Trophoblast cell (in vitro differentiated cells and primary cell): ENCODE results near the gene FKBP1C.
"Not testable (repeated sequence)": the region's sequence is repeated elsewhere in the genome, so short reads cannot be mapped to it uniquely, and the experiment has no call there.

ENCODE experiments used
- DNase-seq, 2 donors: peaks; one replicate each; pipeline ENCODE4 v3.0.0-alpha.2; 2016
- H2AFZ ChIP-seq: 2 replicates; pipeline ENCODE4 v1.6.1; 2013; ENCODE audit warnings: low read length, moderate library complexity, mild to moderate bottlenecking; ENCODE audit not compliant: insufficient read depth, poor library complexity
- H2AK5ac ChIP-seq: 2 replicates; pipeline ENCODE4 v1.6.1; 2013; ENCODE audit warnings: mild to moderate bottlenecking, low read length
- H2BK120ac ChIP-seq: 2 replicates; pipeline ENCODE4 v1.6.1; 2013; ENCODE audit warnings: low read length, mild to moderate bottlenecking, moderate library complexity; ENCODE audit not compliant: insufficient read depth, poor library complexity
- H2BK12ac ChIP-seq: 2 replicates; pipeline ENCODE4 v1.6.1; 2013; ENCODE audit warnings: mild to moderate bottlenecking, low read length, moderate library complexity
- H2BK5ac ChIP-seq: 2 replicates; pipeline ENCODE4 v1.6.1; 2013; ENCODE audit warnings: low read length, low read depth, moderate library complexity, mild to moderate bottlenecking; ENCODE audit not compliant: poor library complexity
- H3K14ac ChIP-seq: 2 replicates; pipeline ENCODE4 v1.6.1; 2013; ENCODE audit warnings: mild to moderate bottlenecking, low read length
- H3K18ac ChIP-seq: 2 replicates; pipeline ENCODE4 v1.6.1; 2013; ENCODE audit warnings: mild to moderate bottlenecking, low read length
- H3K23ac ChIP-seq: 2 replicates; pipeline ENCODE4 v1.6.1; 2013; ENCODE audit warnings: low read length
- H3K27ac ChIP-seq: 2 replicates; pipeline ENCODE4 v1.5.1; 2013; ENCODE audit warnings: low read depth, mild to moderate bottlenecking, inconsistent platforms, low read length, moderate library complexity
- H3K27me3 ChIP-seq: 2 replicates; pipeline ENCODE4 v1.6.1; 2013; ENCODE audit warnings: inconsistent platforms, mild to moderate bottlenecking, low read length, moderate library complexity; ENCODE audit not compliant: insufficient read depth
- H3K36me3 ChIP-seq, 2 experiments: 1 replicate in 1 of 2; 2 replicates in 1 of 2; pipeline ENCODE4 v1.6.1; 2013; ENCODE audit warnings: low read length in 2 of 2, mild to moderate bottlenecking in 2 of 2, moderate library complexity in 1 of 2; ENCODE audit not compliant: insufficient read depth in 2 of 2, control insufficient read depth in 1 of 2
- H3K4ac ChIP-seq: 2 replicates; pipeline ENCODE4 v1.6.1; 2013; ENCODE audit warnings: low read depth, mild to moderate bottlenecking, low read length, moderate library complexity
- H3K4me1 ChIP-seq, 2 experiments: 1 replicate in 1 of 2; 2 replicates in 1 of 2; pipeline ENCODE4 v1.6.1; 2013; ENCODE audit warnings: low read length in 2 of 2, mild to moderate bottlenecking in 2 of 2, moderate library complexity in 1 of 2; ENCODE audit not compliant: insufficient read depth in 2 of 2, control insufficient read depth in 1 of 2
- H3K4me2 ChIP-seq: 2 replicates; pipeline ENCODE4 v1.6.1; 2013; ENCODE audit warnings: inconsistent platforms, mild to moderate bottlenecking, low read length, moderate library complexity
- H3K4me3 ChIP-seq: 2 replicates; pipeline ENCODE4 v1.5.1; 2013; ENCODE audit warnings: mild to moderate bottlenecking, low read depth, low read length, inconsistent platforms
- H3K79me1 ChIP-seq: one replicate; pipeline ENCODE4 v1.6.1; 2013; ENCODE audit warnings: low read length
- H3K79me2 ChIP-seq: 2 replicates; pipeline ENCODE4 v1.6.1; 2013; ENCODE audit warnings: low read length, mild to moderate bottlenecking; ENCODE audit not compliant: control insufficient read depth, insufficient read depth, poor library complexity
- H3K9ac ChIP-seq: 2 replicates; pipeline ENCODE4 v1.6.1; 2013; ENCODE audit warnings: mild to moderate bottlenecking, low read length
- H3K9me3 ChIP-seq: 2 replicates; pipeline ENCODE4 v1.6.1; 2013; ENCODE audit warnings: low read depth, mild to moderate bottlenecking, control low read depth, inconsistent platforms, low read length; ENCODE audit not compliant: insufficient read depth
- H4K12ac ChIP-seq: 2 replicates; pipeline ENCODE4 v1.6.1; 2013; ENCODE audit warnings: low read depth, mild to moderate bottlenecking, low read length, moderate library complexity
- H4K8ac ChIP-seq: 2 replicates; pipeline ENCODE4 v1.6.1; 2013; ENCODE audit warnings: low read depth, mild to moderate bottlenecking, low read length, moderate library complexity
- H4K91ac ChIP-seq: one replicate; pipeline ENCODE4 v1.6.1; 2013; ENCODE audit warnings: low read depth, mild to moderate bottlenecking, low read length, moderate library complexity
- WGBS: extraction: QIAGEN DNeasy Blood & Tissue Kit; methylation state at CpG from one replicate; pipeline ENCODE4 v1.1.7; 2013; ENCODE audit warnings: missing lambda C conversion rate; ENCODE audit not compliant: insufficient read length, insufficient coverage; ENCODE audit errors: extremely low coverage; 5-methylcytosine and 5-hydroxymethylcytosine counted together

Gene FKBP1C

GRCh38 chr6:63227928-63228894 is 16.9 kb downstream of the FKBP1C start:
- not testable (repeated sequence) for H3K79me2 ChIP-seq, H2BK120ac ChIP-seq, H4K8ac ChIP-seq, H3K4me3 ChIP-seq, H3K14ac ChIP-seq, H3K4me2 ChIP-seq, H3K27ac ChIP-seq, H3K9ac ChIP-seq, H2AK5ac ChIP-seq, H3K23ac ChIP-seq, H3K4ac ChIP-seq, H3K27me3 ChIP-seq, H3K36me3 ChIP-seq, H3K18ac ChIP-seq, H3K4me1 ChIP-seq, DNase-seq, H4K91ac ChIP-seq, H2AFZ ChIP-seq, H2BK12ac ChIP-seq, H2BK5ac ChIP-seq, H3K79me1 ChIP-seq, H4K12ac ChIP-seq
- H3K9me3 ChIP-seq = peaks cover 15% of the 10 kb centered on the region
- WGBS = no CpG with 5 or more reads among the region's 32 CpGs

DNA sequence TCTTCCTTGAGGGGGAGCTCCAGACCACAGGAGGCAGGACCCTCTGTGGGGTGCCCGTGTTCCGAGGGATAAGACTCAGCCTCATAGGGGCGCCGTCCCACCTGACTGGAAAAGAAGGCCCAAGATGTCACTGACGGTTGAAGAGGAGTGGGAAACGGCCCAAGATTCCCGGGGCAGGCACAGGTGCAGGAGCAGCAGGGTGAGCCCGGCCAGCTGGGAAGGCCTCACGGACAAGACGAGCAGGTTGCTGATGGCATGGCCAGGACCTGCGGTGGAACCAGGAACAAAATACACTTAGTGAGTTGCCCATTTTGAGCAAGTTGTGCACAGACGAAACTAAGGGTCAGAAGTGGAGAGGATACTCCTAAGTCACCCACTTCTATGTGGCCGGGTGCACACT is 18.8 kb downstream of the FKBP1C start:
- DNase-seq, H3K27me3 ChIP-seq, H3K9ac ChIP-seq, H3K4ac ChIP-seq, H3K4me2 ChIP-seq, H4K12ac ChIP-seq, H3K23ac ChIP-seq, H2BK120ac ChIP-seq, H3K36me3 ChIP-seq, H3K4me1 ChIP-seq, H3K79me2 ChIP-seq, H4K8ac ChIP-seq, H2AK5ac ChIP-seq, H3K79me1 ChIP-seq, H3K18ac ChIP-seq, H3K27ac ChIP-seq, H3K4me3 ChIP-seq, H2BK5ac ChIP-seq, H2AFZ ChIP-seq, H3K14ac ChIP-seq, H4K91ac ChIP-seq, H2BK12ac ChIP-seq: not testable (repeated sequence)
- WGBS = no CpG with 5 or more reads among the region's 13 CpGs
- peaks cover 15% of the 10 kb centered on the region for H3K9me3 ChIP-seq

DNA sequence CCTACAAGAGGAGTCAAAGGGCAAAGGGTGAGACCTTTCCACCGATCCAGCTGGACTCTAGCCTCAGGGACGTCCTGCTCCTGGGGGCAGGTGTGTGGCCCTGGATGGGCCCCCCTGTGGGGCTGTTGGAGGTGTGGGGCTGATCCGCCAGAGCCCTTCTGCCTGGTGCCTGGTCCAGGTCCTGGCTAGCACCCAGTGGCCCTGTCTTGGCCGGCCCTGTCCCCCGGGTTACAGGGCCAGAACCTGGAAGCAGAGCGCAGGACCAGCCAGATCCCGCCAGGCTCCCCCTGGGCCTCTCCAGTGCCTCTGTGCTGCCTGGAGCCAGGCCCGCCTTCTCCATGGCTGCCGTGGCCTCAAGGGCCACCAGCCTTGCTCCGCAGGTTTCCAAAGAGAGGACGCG is 19.2 kb downstream of the FKBP1C start:
- H4K12ac ChIP-seq, H2BK5ac ChIP-seq, H3K36me3 ChIP-seq, H3K4me3 ChIP-seq, H3K14ac ChIP-seq, H3K23ac ChIP-seq, H3K9ac ChIP-seq, H4K91ac ChIP-seq, H2BK12ac ChIP-seq, H3K4me1 ChIP-seq, H3K18ac ChIP-seq, H3K79me1 ChIP-seq, H2AFZ ChIP-seq, H4K8ac ChIP-seq, H2BK120ac ChIP-seq, H3K79me2 ChIP-seq, H3K4ac ChIP-seq, H2AK5ac ChIP-seq, DNase-seq, H3K27ac ChIP-seq, H3K27me3 ChIP-seq, H3K4me2 ChIP-seq: not testable (repeated sequence)
- peaks cover 15% of the 10 kb centered on the region for H3K9me3 ChIP-seq
- WGBS = no CpG with 5 or more reads among the region's 12 CpGs

DNA sequence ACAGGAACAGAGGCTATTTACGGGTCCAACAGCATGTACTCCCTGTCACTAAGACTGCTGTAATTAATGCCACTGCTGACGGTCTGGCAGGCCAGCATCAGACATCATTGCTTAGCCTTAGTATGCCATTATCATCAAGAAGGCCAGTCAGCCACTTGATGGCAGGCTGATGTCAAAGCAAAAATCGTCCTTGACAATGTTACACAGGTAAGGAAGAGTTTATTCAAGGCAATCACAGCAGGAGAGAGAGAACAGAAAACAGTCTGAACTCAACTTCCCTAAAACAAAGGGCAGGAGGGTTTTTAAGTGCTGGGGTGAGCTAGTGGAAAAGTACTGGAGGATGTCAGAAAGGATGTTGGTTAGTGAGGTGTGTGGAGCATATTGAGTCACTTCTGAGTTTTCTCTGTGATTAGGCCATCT is 25.1 kb downstream of the FKBP1C start:
- Histone ChIP-seq H4K12ac (no peak overlapping the region), H3K23ac (no peak overlapping the region), H3K14ac (no peak overlapping the region), H4K91ac (no peak overlapping the region), H3K27me3 (no peaks in the 10 kb centered on the region), H3K4me3 (no peak overlapping the region), H2AFZ (no peak overlapping the region), H2BK12ac (no peak overlapping the region), H2BK120ac (no peak overlapping the region), H3K4me1 (no peaks in the 10 kb centered on the region), H3K27ac (no peak overlapping the region), H3K4me2 (no peak overlapping the region), H2AK5ac (no peak overlapping the region), H3K4ac (no peak overlapping the region), H4K8ac (no peak overlapping the region), H3K79me2 (no peaks in the 10 kb centered on the region), H3K79me1 (no peaks in the 10 kb centered on the region), H3K36me3 (no peaks in the 10 kb centered on the region), H3K9ac (no peak overlapping the region), H3K18ac (no peak overlapping the region), H3K9me3 (no peaks in the 10 kb centered on the region), H2BK5ac (no peak overlapping the region)
- DNase-seq = no peak
- no CpG with 5 or more reads among the region's 3 CpGs for WGBS
